HepG2 (cell line): ENCODE measurements around the gene ENPP7. TPM values are rescaled to one million over a fixed set of nuclear protein-coding genes. Genes with fewer than 3 reads are reported as not detected.

Experiments used
- ARID2 ChIP-seq: sonication (generic); formaldehyde crosslinking; IDR thresholded peaks from 2 replicates; pipeline ENCODE4 v1.8.1; 2022; ENCODE audit warnings: mild to moderate bottlenecking, missing genetic modification reagents, borderline replicate concordance
- HMG20B ChIP-seq: conservative IDR thresholded peaks from 2 replicates; pipeline ENCODE4 v1.6.1; 2016; ENCODE audit warnings: missing genetic modification reagents, missing compliant biosample characterization
- MEIS2 ChIP-seq: sonication (generic); formaldehyde crosslinking; IDR thresholded peaks from 2 replicates; pipeline ENCODE4 v1.9.0; 2021; ENCODE audit warnings: mild to moderate bottlenecking, missing genetic modification reagents
- SSRP1 ChIP-seq: IDR thresholded peaks from 2 replicates; pipeline ENCODE4 v1.6.1; 2016; ENCODE audit warnings: control low read depth
- TAF15 ChIP-seq: fragments of 200-400 bp; formaldehyde crosslinking; IDR thresholded peaks from one replicate; pipeline ENCODE4 v1.6.1; 2018; ENCODE audit warnings: mild to moderate bottlenecking, low read depth, low read length; ENCODE audit not compliant: poor library complexity, severe bottlenecking
- ZNF776 ChIP-seq: sonication (generic); formaldehyde crosslinking; IDR thresholded peaks from 2 replicates; pipeline ENCODE4 v1.4.0; 2020; ENCODE audit warnings: mild to moderate bottlenecking, missing genetic modification reagents
- polyA plus RNA-seq, 8 experiments: library from polyadenylated mRNA; depleted of rRNA in 3 of 8; stranded (reverse) in 7 of 8; unstranded in 1 of 8; fragments of >200 nt; fragmentation: Illumina TruSeq in 4 of 8; extraction: Trizol in 4 of 8; gene quantifications; 2 replicates each; pipeline versions ENCODE4 v1.2.1 to v1.2.3, GENCODE V29; 2011 to 2016; ENCODE audit warnings: low read depth in 4 of 8, missing spikeins in 1 of 8, mixed read lengths in 1 of 8; ENCODE audit not compliant: insufficient read depth in 1 of 8
- total RNA-seq, 5 experiments: library from RNA; depleted of rRNA; stranded (reverse); fragments of >200 nt; fragmentation: Illumina TruSeq; extraction: Trizol; gene quantifications; 2 replicates each; pipeline ENCODE4 v1.2.3, GENCODE V29; 2016; ENCODE audit warnings: low read depth in 1 of 5
- TF ChIP-seq, protein P1 (sequence below): sonication (generic); formaldehyde crosslinking; IDR thresholded peaks from 2 replicates; pipeline ENCODE4 v1.4.0; 2020; ENCODE audit warnings: missing genetic modification reagents
- TF ChIP-seq, protein P2 (sequence below): sonication (generic); formaldehyde crosslinking; IDR thresholded peaks from 2 replicates; pipeline ENCODE4; 2020; ENCODE audit warnings: missing genetic modification reagents, mild to moderate bottlenecking, borderline replicate concordance
- TF ChIP-seq, protein P3 (sequence below): IDR thresholded peaks from 2 replicates; pipeline ENCODE4 v1.6.1; 2016
- TF ChIP-seq, protein P4 (sequence below): sonication (generic); formaldehyde crosslinking; conservative IDR thresholded peaks from 2 replicates; pipeline ENCODE4 v1.8.1; 2023; ENCODE audit warnings: missing genetic modification reagents

Gene ENPP7
- total and polyA plus RNA-seq, 2 of the 13 experiments (the other 11 are each of a cell fraction or from before 2014, with no cell fraction given): 1.1 to 2.2 TPM

DNA sequence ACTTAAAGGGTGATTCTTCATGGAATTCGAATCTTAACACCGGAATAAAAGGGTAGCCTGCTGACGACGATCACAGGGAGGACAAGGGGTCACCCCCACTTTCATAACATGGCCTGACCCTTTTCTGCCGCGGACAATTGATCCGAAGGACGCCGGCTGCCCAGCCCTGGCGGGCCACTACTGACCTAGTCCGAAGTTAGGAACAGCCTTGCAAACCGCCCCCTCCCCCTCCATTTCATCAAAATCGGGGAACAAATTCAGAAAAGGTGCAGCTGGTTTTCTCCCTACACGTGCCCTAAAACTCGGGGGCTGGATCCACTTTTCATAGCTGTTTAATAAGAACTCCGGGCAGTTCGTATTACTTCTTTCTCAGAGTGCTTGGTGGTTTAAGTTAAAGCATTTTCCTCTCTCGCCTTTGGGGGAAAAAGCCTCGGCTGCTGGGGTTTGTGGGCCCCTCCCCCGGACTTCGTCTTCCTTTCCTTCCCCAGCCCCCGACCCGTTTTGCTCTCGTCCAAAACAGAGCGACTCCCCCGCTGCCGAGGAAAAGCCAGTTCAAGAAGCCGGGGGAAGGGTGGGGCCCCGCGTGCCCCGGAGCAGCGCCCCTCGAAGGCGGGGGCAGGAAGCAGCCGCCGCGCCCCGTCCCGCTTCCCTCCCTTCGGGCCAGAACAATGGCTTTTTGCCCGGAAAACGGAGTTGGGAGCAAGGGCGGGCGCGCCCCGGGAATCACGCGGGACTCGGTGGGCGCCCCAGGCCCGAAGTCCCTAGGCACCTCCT, 46.6 kb downstream of the ENPP7 start (continued):
- TF ChIP-seq, protein P1, sequence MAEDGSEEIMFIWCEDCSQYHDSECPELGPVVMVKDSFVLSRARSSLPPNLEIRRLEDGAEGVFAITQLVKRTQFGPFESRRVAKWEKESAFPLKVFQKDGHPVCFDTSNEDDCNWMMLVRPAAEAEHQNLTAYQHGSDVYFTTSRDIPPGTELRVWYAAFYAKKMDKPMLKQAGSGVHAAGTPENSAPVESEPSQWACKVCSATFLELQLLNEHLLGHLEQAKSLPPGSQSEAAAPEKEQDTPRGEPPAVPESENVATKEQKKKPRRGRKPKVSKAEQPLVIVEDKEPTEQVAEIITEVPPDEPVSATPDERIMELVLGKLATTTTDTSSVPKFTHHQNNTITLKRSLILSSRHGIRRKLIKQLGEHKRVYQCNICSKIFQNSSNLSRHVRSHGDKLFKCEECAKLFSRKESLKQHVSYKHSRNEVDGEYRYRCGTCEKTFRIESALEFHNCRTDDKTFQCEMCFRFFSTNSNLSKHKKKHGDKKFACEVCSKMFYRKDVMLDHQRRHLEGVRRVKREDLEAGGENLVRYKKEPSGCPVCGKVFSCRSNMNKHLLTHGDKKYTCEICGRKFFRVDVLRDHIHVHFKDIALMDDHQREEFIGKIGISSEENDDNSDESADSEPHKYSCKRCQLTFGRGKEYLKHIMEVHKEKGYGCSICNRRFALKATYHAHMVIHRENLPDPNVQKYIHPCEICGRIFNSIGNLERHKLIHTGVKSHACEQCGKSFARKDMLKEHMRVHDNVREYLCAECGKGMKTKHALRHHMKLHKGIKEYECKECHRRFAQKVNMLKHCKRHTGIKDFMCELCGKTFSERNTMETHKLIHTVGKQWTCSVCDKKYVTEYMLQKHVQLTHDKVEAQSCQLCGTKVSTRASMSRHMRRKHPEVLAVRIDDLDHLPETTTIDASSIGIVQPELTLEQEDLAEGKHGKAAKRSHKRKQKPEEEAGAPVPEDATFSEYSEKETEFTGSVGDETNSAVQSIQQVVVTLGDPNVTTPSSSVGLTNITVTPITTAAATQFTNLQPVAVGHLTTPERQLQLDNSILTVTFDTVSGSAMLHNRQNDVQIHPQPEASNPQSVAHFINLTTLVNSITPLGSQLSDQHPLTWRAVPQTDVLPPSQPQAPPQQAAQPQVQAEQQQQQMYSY (CRISPR knock-in tag): no peak
- TF ChIP-seq ZNF776 (CRISPR knock-in tag) (no peak), HMG20B (CRISPR knock-in tag) (no peak), MEIS2 (peak; percentile 53; the same call in 1 of the 2 replicates), ARID2 (CRISPR knock-in tag) (no peak), SSRP1 (CRISPR knock-in tag) (no peak), TAF15 (peak; percentile 41)
- TF ChIP-seq, protein P2, sequence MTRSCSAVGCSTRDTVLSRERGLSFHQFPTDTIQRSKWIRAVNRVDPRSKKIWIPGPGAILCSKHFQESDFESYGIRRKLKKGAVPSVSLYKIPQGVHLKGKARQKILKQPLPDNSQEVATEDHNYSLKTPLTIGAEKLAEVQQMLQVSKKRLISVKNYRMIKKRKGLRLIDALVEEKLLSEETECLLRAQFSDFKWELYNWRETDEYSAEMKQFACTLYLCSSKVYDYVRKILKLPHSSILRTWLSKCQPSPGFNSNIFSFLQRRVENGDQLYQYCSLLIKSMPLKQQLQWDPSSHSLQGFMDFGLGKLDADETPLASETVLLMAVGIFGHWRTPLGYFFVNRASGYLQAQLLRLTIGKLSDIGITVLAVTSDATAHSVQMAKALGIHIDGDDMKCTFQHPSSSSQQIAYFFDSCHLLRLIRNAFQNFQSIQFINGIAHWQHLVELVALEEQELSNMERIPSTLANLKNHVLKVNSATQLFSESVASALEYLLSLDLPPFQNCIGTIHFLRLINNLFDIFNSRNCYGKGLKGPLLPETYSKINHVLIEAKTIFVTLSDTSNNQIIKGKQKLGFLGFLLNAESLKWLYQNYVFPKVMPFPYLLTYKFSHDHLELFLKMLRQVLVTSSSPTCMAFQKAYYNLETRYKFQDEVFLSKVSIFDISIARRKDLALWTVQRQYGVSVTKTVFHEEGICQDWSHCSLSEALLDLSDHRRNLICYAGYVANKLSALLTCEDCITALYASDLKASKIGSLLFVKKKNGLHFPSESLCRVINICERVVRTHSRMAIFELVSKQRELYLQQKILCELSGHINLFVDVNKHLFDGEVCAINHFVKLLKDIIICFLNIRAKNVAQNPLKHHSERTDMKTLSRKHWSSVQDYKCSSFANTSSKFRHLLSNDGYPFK (CRISPR knock-in tag): no peak
- TF ChIP-seq, protein P3, sequence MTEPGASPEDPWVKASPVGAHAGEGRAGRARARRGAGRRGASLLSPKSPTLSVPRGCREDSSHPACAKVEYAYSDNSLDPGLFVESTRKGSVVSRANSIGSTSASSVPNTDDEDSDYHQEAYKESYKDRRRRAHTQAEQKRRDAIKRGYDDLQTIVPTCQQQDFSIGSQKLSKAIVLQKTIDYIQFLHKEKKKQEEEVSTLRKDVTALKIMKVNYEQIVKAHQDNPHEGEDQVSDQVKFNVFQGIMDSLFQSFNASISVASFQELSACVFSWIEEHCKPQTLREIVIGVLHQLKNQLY: peak; percentile 57; the same call in 1 of the 2 replicates
- TF ChIP-seq, protein P4, sequence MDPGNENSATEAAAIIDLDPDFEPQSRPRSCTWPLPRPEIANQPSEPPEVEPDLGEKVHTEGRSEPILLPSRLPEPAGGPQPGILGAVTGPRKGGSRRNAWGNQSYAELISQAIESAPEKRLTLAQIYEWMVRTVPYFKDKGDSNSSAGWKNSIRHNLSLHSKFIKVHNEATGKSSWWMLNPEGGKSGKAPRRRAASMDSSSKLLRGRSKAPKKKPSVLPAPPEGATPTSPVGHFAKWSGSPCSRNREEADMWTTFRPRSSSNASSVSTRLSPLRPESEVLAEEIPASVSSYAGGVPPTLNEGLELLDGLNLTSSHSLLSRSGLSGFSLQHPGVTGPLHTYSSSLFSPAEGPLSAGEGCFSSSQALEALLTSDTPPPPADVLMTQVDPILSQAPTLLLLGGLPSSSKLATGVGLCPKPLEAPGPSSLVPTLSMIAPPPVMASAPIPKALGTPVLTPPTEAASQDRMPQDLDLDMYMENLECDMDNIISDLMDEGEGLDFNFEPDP (CRISPR knock-in tag): 0 out of 2 replicates have a peak, but pooled peaks have one; percentile 45
